Measurements from ENCODE around the gene LRP2BP.

- TF ChIP-seq POLR2A (IDR thresholded peaks at IDR 0.05; ENCODE audit: low read length) = no peak
- TF ChIP-seq GATA1 (IDR thresholded peaks at IDR 0.05; ENCODE audit: low read depth, low read length) = no peak
Observed at GRCh38 chr4:185357733-185358440, 37.8 kb downstream of the LRP2BP start.

Measured in erythroblast (primary cell).